Astrocyte (in vitro differentiated cells and primary cell): ENCODE data around the gene C21orf58. TPM values are rescaled to one million over a fixed set of nuclear protein-coding genes. Genes with fewer than 3 reads are reported as not detected.

Source experiments
- DNase-seq: peaks from one replicate; pipeline ENCODE4 v3.0.0-alpha.2; 2010; ENCODE audit warnings: low read depth
- FAIRE-seq: peaks from 2 replicates; lab custom pipeline; 2011; peaks lifted over from hg19 to GRCh38; lab: Jason Lieb, UNC
- H2AFZ ChIP-seq: 2 replicates; pipeline ENCODE4 v1.6.0; 2012; ENCODE audit warnings: low read depth, low read length, inconsistent platforms
- H3K27ac ChIP-seq: 2 replicates; pipeline ENCODE4 v1.5.1; 2011; ENCODE audit warnings: low read depth, low read length, inconsistent platforms
- H3K27me3 ChIP-seq: 2 replicates; pipeline ENCODE4 v1.6.0; 2011; ENCODE audit warnings: low read length, inconsistent platforms; ENCODE audit not compliant: insufficient read depth
- H3K36me3 ChIP-seq: 2 replicates; pipeline ENCODE4 v1.5.1; 2011; ENCODE audit warnings: low read length, inconsistent platforms; ENCODE audit not compliant: insufficient read depth
- H3K4me1 ChIP-seq: 2 replicates; pipeline ENCODE4 v1.5.1; 2011; ENCODE audit warnings: low read length, inconsistent platforms; ENCODE audit not compliant: insufficient read depth
- H3K4me2 ChIP-seq: 2 replicates; pipeline ENCODE4 v1.6.0; 2012; ENCODE audit warnings: low read length, inconsistent platforms
- H3K4me3 ChIP-seq: 2 replicates; pipeline ENCODE4 v1.5.1; 2011; ENCODE audit warnings: low read depth, mild to moderate bottlenecking, low read length, inconsistent platforms; ENCODE audit not compliant: insufficient read depth
- H3K79me2 ChIP-seq: 2 replicates; pipeline ENCODE4 v1.6.0; 2012; ENCODE audit warnings: mild to moderate bottlenecking, low read length, inconsistent platforms; ENCODE audit not compliant: insufficient read depth
- H3K9ac ChIP-seq: 2 replicates; pipeline ENCODE4 v1.6.0; 2012; ENCODE audit warnings: mild to moderate bottlenecking, low read length, inconsistent platforms
- H3K9me3 ChIP-seq: 2 replicates; pipeline ENCODE4 v1.5.1; 2012; ENCODE audit warnings: low read depth, mild to moderate bottlenecking, low read length, inconsistent platforms; ENCODE audit not compliant: insufficient read depth
- H4K20me1 ChIP-seq: 2 replicates; pipeline ENCODE4 v1.6.0; 2012; ENCODE audit warnings: low read length, inconsistent platforms; ENCODE audit not compliant: insufficient read depth
- H3K27ac Mint-ChIP-seq: one replicate; pipeline ENCODE4 v1.8.0; 2021; ENCODE audit warnings: mild to moderate bottlenecking, mixed read lengths; ENCODE audit not compliant: unreplicated experiment
- H3K27me3 Mint-ChIP-seq: one replicate; pipeline ENCODE4 v1.8.0; 2021; ENCODE audit warnings: low read depth, mixed read lengths; ENCODE audit not compliant: unreplicated experiment
- H3K36me3 Mint-ChIP-seq: one replicate; pipeline ENCODE4 v1.8.0; 2021; ENCODE audit warnings: low read depth, mixed read lengths; ENCODE audit not compliant: unreplicated experiment
- H3K4me1 Mint-ChIP-seq: one replicate; pipeline ENCODE4 v1.8.0; 2021; ENCODE audit warnings: low read depth, mixed read lengths; ENCODE audit not compliant: unreplicated experiment
- H3K4me3 Mint-ChIP-seq: one replicate; pipeline ENCODE4 v1.8.0; 2021; ENCODE audit warnings: mild to moderate bottlenecking, moderate library complexity, mixed read lengths; ENCODE audit not compliant: unreplicated experiment
- H3K9me3 Mint-ChIP-seq: one replicate; pipeline ENCODE4 v1.8.0; 2021; ENCODE audit warnings: mild to moderate bottlenecking, mixed read lengths; ENCODE audit not compliant: unreplicated experiment
- EZH2 ChIP-seq: IDR thresholded peaks from 2 replicates; pipeline ENCODE4 v1.6.1; 2012; ENCODE audit warnings: mild to moderate bottlenecking, low read length, inconsistent platforms; ENCODE audit not compliant: insufficient read depth
- total RNA-seq: library from RNA; stranded (reverse); gene quantifications from 2 replicates; pipeline ENCODE4 v1.2.1, GENCODE V29; 2021
- TF ChIP-seq, protein P1 (sequence below): IDR thresholded peaks from 2 replicates; pipeline ENCODE4 v1.5.1; 2011; ENCODE audit warnings: low read depth, mild to moderate bottlenecking, inconsistent platforms, low read length, moderate library complexity; ENCODE audit not compliant: insufficient read depth

The C21orf58 gene
- total RNA-seq, 1 donor from 2014 or later, result 3.2 TPM

DNA sequence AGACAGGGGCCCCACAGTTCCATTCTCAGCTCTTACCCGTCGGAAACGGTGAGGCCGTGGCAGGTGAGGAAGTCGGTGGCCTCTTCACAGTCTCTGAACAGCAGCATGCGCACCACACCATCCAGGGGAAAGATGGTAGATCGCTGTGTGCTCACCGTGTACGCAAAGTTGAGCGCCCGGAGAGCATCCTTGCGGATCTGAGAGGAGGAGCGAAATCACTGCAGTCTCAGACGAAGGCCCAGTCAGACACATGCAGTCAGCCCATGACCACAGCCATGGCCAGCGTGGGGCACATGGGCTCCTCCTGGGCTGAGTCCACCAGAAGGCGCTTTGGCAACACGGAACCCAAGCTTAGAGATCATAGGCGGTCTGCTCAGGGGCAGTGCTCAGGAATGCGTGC is 56.7 kb downstream of the C21orf58 start:
- no peak overlapping the region for H3K9ac ChIP-seq
- H3K4me2 ChIP-seq, result no peak overlapping the region
- H2AFZ ChIP-seq, result no peak overlapping the region
- TF ChIP-seq, protein P1, sequence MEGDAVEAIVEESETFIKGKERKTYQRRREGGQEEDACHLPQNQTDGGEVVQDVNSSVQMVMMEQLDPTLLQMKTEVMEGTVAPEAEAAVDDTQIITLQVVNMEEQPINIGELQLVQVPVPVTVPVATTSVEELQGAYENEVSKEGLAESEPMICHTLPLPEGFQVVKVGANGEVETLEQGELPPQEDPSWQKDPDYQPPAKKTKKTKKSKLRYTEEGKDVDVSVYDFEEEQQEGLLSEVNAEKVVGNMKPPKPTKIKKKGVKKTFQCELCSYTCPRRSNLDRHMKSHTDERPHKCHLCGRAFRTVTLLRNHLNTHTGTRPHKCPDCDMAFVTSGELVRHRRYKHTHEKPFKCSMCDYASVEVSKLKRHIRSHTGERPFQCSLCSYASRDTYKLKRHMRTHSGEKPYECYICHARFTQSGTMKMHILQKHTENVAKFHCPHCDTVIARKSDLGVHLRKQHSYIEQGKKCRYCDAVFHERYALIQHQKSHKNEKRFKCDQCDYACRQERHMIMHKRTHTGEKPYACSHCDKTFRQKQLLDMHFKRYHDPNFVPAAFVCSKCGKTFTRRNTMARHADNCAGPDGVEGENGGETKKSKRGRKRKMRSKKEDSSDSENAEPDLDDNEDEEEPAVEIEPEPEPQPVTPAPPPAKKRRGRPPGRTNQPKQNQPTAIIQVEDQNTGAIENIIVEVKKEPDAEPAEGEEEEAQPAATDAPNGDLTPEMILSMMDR, result no peak
- TF ChIP-seq EZH2, result no peak
- DNase-seq (no peak), FAIRE-seq (no peak)
- no peaks in the 10 kb centered on the region for H3K9me3 ChIP-seq
- H3K4me1 ChIP-seq, result no peaks in the 10 kb centered on the region
- Mint-ChIP-seq H3K9me3 (no peaks in the 10 kb centered on the region), H3K27me3 (no peaks in the 10 kb centered on the region), H3K27ac (no peak overlapping the region), H3K36me3 (peaks cover 18% of the 10 kb centered on the region), H3K4me1 (no peaks in the 10 kb centered on the region), H3K4me3 (no peak overlapping the region)
- H3K36me3 ChIP-seq, result peaks cover 27% of the 10 kb centered on the region
- H3K4me3 ChIP-seq, result no peak overlapping the region
- H3K79me2 ChIP-seq, result no peaks in the 10 kb centered on the region
- no peak overlapping the region for H3K27ac ChIP-seq
- peaks cover 34% of the 10 kb centered on the region for H4K20me1 ChIP-seq
- H3K27me3 ChIP-seq, result no peaks in the 10 kb centered on the region

DNA sequence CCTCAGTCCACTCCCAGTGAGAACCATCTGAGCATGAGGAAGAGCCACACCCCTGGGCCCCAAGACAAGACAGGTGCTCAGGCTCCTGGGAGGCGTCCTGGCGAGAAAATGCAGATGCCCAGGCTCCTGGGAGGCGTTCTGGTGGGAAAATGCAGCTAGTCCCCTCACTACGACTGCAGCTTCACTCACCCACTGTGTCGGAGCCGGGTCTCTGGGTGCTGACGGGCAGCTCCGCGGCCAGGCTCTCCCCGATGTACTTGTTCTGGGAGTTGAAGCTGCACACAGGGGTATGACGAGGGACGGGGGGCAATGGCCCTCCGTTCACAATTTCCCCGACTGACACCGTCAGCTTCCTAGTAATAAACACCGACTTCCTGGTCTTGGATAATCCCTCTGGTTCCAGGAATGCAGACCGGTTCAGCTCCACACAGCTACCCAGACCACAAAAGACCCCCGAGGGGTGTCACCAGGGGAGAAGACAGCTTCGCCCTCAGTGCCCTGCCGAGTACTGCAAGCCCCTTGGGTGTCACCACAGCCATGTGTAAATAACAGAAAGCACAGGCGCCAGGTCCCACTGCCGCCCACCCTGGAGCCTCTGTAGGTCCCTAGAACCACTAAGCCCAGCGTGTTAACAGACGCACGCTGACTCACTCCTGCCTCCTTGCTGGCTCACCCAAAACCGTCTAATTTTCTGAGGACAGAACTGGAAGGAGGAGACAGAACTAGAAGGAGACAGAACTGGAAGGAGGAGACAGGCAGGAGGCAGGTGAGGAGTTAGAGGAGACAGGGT is 57.7 kb downstream of the C21orf58 start:
- Histone ChIP-seq H4K20me1 (peaks cover 32% of the 10 kb centered on the region), H3K36me3 (peaks cover 27% of the 10 kb centered on the region), H3K4me1 (no peaks in the 10 kb centered on the region), H3K27ac (no peak overlapping the region), H3K27me3 (no peaks in the 10 kb centered on the region), H3K4me2 (no peak overlapping the region), H2AFZ (no peak overlapping the region), H3K79me2 (no peaks in the 10 kb centered on the region), H3K4me3 (no peak overlapping the region), H3K9me3 (no peaks in the 10 kb centered on the region), H3K9ac (no peak overlapping the region)
- FAIRE-seq, result no peak
- no peak overlapping the region for H3K4me3 Mint-ChIP-seq
- TF ChIP-seq EZH2, result no peak
- TF ChIP-seq, protein P1, result no peak
- no peak for DNase-seq
- no peaks in the 10 kb centered on the region for H3K4me1 Mint-ChIP-seq
- H3K27ac Mint-ChIP-seq, result no peak overlapping the region
- no peaks in the 10 kb centered on the region for H3K27me3 Mint-ChIP-seq
- H3K9me3 Mint-ChIP-seq, result no peaks in the 10 kb centered on the region
- H3K36me3 Mint-ChIP-seq, result peaks cover 22% of the 10 kb centered on the region

DNA sequence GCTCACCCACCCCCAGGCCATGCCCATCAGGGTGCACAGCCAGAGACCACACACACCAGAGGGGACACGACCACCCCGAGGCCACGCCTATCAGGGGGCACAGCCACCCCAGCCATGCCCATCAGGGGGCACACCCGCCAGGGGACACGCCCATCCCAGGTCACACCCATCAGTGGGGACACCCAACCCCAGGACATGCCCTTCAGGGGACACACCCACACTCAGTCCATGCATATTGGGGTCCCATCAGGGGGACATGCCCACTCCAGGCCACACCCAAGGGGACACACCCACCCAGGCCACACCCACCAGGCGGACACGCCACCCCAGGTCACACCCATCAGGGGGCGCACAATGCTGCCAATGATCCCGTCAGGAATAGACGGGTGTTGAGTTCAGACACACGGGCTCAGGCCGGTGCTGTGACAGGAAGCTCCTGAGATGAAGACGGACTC is 59.0 kb downstream of the C21orf58 start:
- H3K4me1 Mint-ChIP-seq, result no peaks in the 10 kb centered on the region
- Histone ChIP-seq H3K36me3 (peaks cover 26% of the 10 kb centered on the region), H3K4me2 (no peak overlapping the region), H3K27ac (no peak overlapping the region), H3K79me2 (no peaks in the 10 kb centered on the region), H2AFZ (no peak overlapping the region), H3K9ac (no peak overlapping the region), H3K27me3 (no peaks in the 10 kb centered on the region), H4K20me1 (peaks cover 27% of the 10 kb centered on the region), H3K9me3 (no peaks in the 10 kb centered on the region), H3K4me1 (no peaks in the 10 kb centered on the region), H3K4me3 (no peak overlapping the region)
- H3K27me3 Mint-ChIP-seq, result no peaks in the 10 kb centered on the region
- peaks cover 22% of the 10 kb centered on the region for H3K36me3 Mint-ChIP-seq
- FAIRE-seq (no peak), DNase-seq (no peak)
- H3K9me3 Mint-ChIP-seq, result no peaks in the 10 kb centered on the region
- H3K4me3 Mint-ChIP-seq, result no peak overlapping the region
- TF ChIP-seq, protein P1, result no peak
- TF ChIP-seq EZH2, result no peak
- H3K27ac Mint-ChIP-seq, result no peak overlapping the region
